Immature natural killer cell (primary cell): ENCODE measurements around the gene ZNF627. TPM values are rescaled to one million over a fixed set of nuclear protein-coding genes. Genes with fewer than 3 reads are reported as not detected.
"Not testable (repeated sequence)": the region's sequence is repeated elsewhere in the genome, so short reads cannot be mapped to it uniquely, and the experiment has no call there.

ENCODE experiments used
- DNase-seq, 3 donors: peaks; one replicate each; pipeline ENCODE4 v3.0.0; 2022; ENCODE audit warnings: mixed read lengths in 1 of 3
- H3K27ac Mint-ChIP-seq, 6 donors: one replicate each; pipeline ENCODE4 v1.8.0; 2020; ENCODE audit warnings: mixed read lengths in 6 of 6, mild to moderate bottlenecking in 5 of 6, inconsistent platforms in 4 of 6, moderate library complexity in 3 of 6
- H3K27me3 Mint-ChIP-seq, 3 donors: one replicate each; pipeline ENCODE4 v1.8.0; 2020 to 2021; ENCODE audit warnings: low read depth in 3 of 3, mild to moderate bottlenecking in 3 of 3, mixed read lengths in 3 of 3, moderate library complexity in 3 of 3, inconsistent platforms in 1 of 3
- H3K36me3 Mint-ChIP-seq, 3 donors: one replicate each; pipeline ENCODE4 v1.8.0; 2020; ENCODE audit warnings: mixed read lengths in 3 of 3, inconsistent platforms in 2 of 3, mild to moderate bottlenecking in 2 of 3
- H3K4me1 Mint-ChIP-seq, 2 donors: one replicate each; pipeline ENCODE4 v1.8.0; 2020; ENCODE audit warnings: inconsistent platforms in 2 of 2, mild to moderate bottlenecking in 2 of 2, mixed read lengths in 2 of 2, moderate library complexity in 1 of 2
- H3K4me3 Mint-ChIP-seq, 5 donors: one replicate each; pipeline ENCODE4 v1.8.0; 2020; ENCODE audit warnings: mild to moderate bottlenecking in 5 of 5, mixed read lengths in 5 of 5, inconsistent platforms in 3 of 5, moderate library complexity in 3 of 5
- H3K9me3 Mint-ChIP-seq, 6 donors: one replicate each; pipeline ENCODE4 v1.8.0; 2020; ENCODE audit warnings: mild to moderate bottlenecking in 6 of 6, mixed read lengths in 6 of 6, inconsistent platforms in 4 of 6, moderate library complexity in 3 of 6
- polyA plus RNA-seq, 3 donors: library from polyadenylated mRNA; unstranded; fragments of 300-500 nt; fragmentation: Illumina TruSeq; gene quantifications; one replicate each; pipeline ENCODE4 v1.2.3, GENCODE V29; 2021

ZNF627 gene
- polyA plus RNA-seq, 3 donors from 2014 or later, result 6.1 to 9.6 (median 6.9) TPM

GRCh38 chr19:11560404-11561051, 36.8 kb upstream of the ZNF627 start:
- Mint-ChIP-seq H3K4me1 (peaks cover 33 to 40% of the 10 kb centered on the region in 2 donors), H3K9me3 (no peaks in the 10 kb centered on the region), H3K27me3 (peaks cover 2 to 8% (median 7%) of the 10 kb centered on the region in 3 donors), H3K4me3 (peak overlapping the region; percentile 76 to 89 (median 83)), H3K36me3 (peaks cover 0 to 4% (median 3%) of the 10 kb centered on the region in 3 donors), H3K27ac (peak overlapping the region; percentile 61 to 89 (median 74))
- DNase-seq, result peak; percentile 66 to 72 (median 71)

DNA sequence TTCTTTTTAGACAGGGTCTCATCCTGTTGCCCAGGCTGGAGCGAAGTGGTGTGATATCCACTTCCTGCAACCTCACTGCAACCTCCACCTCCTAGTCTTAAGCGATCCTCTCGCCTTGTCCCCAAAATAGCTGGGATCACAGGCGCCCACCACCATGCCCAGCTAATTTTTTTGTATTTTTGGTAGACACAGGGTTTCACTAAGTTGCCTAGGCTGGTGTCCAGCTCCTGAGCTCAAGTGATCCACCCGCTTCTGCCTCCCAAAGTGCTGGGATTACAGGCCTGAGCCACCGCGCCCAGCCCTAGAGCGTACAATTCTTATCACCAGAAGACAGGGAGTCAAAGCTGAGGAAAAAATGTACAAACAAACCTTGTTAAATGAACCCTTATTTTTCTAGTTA, 33.8 kb upstream of the ZNF627 start:
- H3K9me3 Mint-ChIP-seq, result no peaks in the 10 kb centered on the region

DNA sequence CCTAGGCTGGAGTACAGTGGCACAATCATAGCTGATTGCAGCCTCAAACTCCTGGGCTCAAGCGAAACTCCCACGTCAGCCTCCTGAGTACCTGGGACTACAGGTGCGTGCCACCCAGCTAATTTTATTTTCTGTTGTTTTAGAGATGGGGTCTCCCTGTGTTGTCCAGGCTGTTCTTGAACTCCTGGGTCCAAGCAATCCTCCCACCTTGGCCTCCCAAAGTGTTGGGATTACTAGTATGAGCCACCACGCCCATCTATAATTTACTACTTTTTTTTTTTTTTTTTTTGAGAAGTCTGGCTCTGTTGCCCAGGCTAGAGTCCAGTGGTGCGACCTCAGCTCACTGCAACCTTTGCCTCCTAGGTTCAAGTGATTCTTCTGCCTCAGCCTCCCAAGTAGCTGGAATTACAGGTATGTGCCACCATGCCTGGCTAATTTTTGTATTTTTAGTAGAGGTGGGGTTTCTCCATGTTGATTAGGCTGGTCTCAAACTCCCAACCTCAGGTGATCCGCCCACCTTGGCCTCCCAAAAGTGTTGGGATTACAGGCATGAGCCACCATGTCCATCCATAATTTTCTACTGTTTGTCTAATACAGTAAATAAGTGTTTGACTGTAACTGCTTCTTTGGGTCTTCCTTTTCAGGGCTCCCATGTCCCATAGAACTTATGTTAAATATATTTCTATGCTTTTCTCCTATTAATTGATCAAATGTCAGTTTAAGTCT, 33.0 kb upstream of the ZNF627 start:
- not testable (repeated sequence) for H3K4me3 Mint-ChIP-seq, DNase-seq, H3K27ac Mint-ChIP-seq, H3K36me3 Mint-ChIP-seq, H3K9me3 Mint-ChIP-seq, H3K27me3 Mint-ChIP-seq
- peaks cover 18 to 27% of the 10 kb centered on the region in 2 donors for H3K4me1 Mint-ChIP-seq

More for the DNA sequence above, 33.8 kb upstream of the ZNF627 start:
- H3K4me3 Mint-ChIP-seq, result no peak overlapping the region
- peaks cover 22 to 31% of the 10 kb centered on the region in 2 donors for H3K4me1 Mint-ChIP-seq
- H3K27ac Mint-ChIP-seq, result peak overlapping the region in 1 of 6 donors; percentile 56
- no peaks in the 10 kb centered on the region for H3K36me3 Mint-ChIP-seq
- H3K27me3 Mint-ChIP-seq, result peaks cover 7 to 12% (median 11%) of the 10 kb centered on the region in 3 donors
- no peak for DNase-seq

- not testable (repeated sequence) for H3K9me3 Mint-ChIP-seq, H3K4me3 Mint-ChIP-seq, H3K36me3 Mint-ChIP-seq, H3K27me3 Mint-ChIP-seq, DNase-seq, H3K27ac Mint-ChIP-seq
- H3K4me1 Mint-ChIP-seq, result peaks cover 10 to 18% of the 10 kb centered on the region in 2 donors
These were observed 31.7 kb upstream of the ZNF627 start for GRCh38 chr19:11565649-11565980.

DNA sequence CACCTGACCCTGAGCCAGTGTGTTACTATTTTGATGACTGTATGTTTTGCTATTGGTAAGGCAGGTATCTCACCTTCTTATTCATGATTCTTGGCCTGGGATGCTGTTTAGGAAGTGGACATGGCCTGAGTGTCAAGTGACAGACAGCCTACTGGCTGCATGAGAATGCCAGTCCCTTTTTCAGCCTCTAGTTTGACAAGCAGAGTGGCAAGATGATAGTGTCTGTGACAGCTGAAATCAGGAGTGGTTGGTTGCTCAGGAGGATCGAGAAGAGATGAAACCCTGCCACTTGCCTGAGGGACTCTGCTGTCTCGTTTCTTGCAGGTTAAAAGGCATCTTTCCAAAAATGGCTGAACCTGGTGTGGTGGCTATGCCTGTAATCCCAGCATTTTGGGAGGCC, 31.1 kb upstream of the ZNF627 start:
- peaks cover 8 to 15% of the 10 kb centered on the region in 2 donors for H3K4me1 Mint-ChIP-seq
- H3K27me3 Mint-ChIP-seq, result peaks cover 0 to 9% (median 4%) of the 10 kb centered on the region in 3 donors
- no peaks in the 10 kb centered on the region for H3K36me3 Mint-ChIP-seq
- DNase-seq, result no peak
- H3K9me3 Mint-ChIP-seq, result no peaks in the 10 kb centered on the region
- peak overlapping the region in 1 of 6 donors; percentile 19 for H3K27ac Mint-ChIP-seq
- H3K4me3 Mint-ChIP-seq, result peak overlapping the region in 2 of 5 donors; percentile 44 to 58

GRCh38 chr19:11570039-11570462, 27.2 kb upstream of the ZNF627 start:
- Mint-ChIP-seq H3K27ac (no peak overlapping the region), H3K27me3 (peaks cover 0 to 9% (median 4%) of the 10 kb centered on the region in 3 donors), H3K9me3 (no peaks in the 10 kb centered on the region), H3K4me1 (peaks cover 8 to 15% of the 10 kb centered on the region in 2 donors), H3K4me3 (no peak overlapping the region), H3K36me3 (no peaks in the 10 kb centered on the region)
- no peak for DNase-seq

- not testable (repeated sequence) for H3K9me3 Mint-ChIP-seq, H3K4me3 Mint-ChIP-seq, DNase-seq, H3K27ac Mint-ChIP-seq, H3K36me3 Mint-ChIP-seq, H3K4me1 Mint-ChIP-seq, H3K27me3 Mint-ChIP-seq
These were observed 23.9 kb upstream of the ZNF627 start for GRCh38 chr19:11573354-11573753.

GRCh38 chr19:11573763-11574162, 23.5 kb upstream of the ZNF627 start:
- not testable (repeated sequence) for H3K27ac Mint-ChIP-seq

DNA sequence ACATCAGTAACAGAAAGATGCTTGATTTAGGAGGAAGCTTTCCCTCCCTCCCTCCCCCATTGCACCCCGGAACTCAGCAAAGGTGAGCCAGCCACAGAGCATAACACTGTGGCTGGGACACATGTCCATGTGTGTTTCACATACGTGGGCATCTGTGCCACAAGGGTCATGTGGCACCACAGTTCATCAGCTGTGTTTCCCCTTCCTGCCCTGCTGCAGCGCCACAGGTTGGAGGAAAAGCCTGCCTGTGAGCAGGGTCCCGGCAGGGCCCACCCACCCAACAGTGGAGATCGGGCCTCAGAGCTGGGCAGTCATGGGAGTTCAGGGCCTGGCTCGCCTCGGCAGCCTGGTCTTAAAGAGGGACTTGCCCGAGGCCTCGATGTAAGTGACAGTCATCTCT, 22.6 kb upstream of the ZNF627 start:
- DNase-seq, result no peak
- Mint-ChIP-seq H3K9me3 (no peaks in the 10 kb centered on the region), H3K4me3 (no peak overlapping the region), H3K4me1 (peaks cover 0 to 11% of the 10 kb centered on the region in 2 donors), H3K27ac (no peak overlapping the region), H3K36me3 (peaks cover 0 to 4% (median 0%) of the 10 kb centered on the region in 3 donors), H3K27me3 (peaks cover 0 to 2% (median 0%) of the 10 kb centered on the region in 3 donors)

More at GRCh38 chr19:11573763-11574162, 23.5 kb upstream of the ZNF627 start:
- not testable (repeated sequence) for H3K27me3 Mint-ChIP-seq, H3K9me3 Mint-ChIP-seq, DNase-seq, H3K4me1 Mint-ChIP-seq, H3K36me3 Mint-ChIP-seq, H3K4me3 Mint-ChIP-seq

DNA sequence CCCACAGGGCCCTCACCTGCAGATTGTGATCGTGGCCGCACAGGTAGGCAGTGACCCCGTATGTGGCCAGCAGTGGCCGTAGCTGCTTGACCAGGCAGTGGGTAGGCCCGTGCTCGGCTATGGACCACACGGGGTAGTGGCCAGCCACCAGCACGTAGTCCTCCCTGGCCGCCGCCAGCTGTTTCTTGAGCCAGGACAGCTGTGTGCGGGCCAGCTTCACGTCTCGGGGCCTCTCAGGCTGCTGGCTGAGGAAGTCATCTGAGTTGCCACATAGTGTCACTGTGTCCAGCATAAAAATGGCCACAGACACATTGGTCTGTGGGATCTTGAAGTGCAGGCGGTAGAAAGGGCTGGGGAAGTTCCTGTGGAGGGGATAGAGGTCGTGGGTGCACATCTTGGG, 21.1 kb upstream of the ZNF627 start:
- Mint-ChIP-seq H3K4me3 (no peak overlapping the region), H3K9me3 (no peaks in the 10 kb centered on the region), H3K27ac (peak overlapping the region in 1 of 6 donors; percentile 44), H3K27me3 (peaks cover 0 to 4% (median 3%) of the 10 kb centered on the region in 3 donors), H3K36me3 (peaks cover 0 to 4% (median 0%) of the 10 kb centered on the region in 3 donors), H3K4me1 (peaks cover 6 to 21% of the 10 kb centered on the region in 2 donors)
- no peak for DNase-seq

DNA sequence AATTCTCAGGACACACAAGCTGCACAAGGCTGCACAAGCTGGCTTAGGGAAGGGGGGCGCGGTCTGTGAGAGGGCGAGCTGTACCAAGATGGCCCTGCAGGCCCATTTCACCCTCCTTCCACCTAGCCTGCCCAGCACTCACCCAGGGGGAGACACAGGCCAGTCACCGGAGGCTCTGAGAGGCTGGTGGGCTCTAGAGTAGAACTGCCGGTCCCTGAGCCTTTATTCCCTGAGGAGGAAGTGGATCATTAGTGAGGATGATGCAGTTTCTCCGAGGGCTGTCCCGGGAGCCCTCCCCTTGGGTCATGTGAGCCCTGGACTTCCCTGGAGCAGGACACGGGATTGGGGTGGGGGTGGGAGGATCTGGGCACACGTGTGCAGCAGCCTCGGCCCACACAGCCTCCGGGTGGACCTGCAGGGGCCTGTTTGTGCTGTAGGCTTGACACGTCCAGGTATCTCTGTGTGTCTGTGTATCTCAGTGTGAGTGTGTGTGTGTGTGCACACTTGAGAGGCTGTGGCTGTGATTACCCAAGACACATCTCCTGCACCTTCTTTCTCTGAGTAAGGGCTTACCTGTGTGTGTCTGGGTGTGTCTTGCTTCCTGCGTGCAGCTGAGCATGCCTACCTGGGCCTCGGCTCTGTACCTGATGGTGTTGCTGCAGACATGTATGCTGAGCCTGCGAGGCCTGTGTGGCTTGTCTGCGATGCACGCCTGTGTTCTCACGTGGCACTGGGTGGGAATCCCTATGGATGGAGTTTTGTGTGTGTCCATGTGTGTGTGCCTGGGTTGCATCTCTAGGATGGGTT, 19.6 kb upstream of the ZNF627 start, which contains the start of gene ACP5:
Gene ACP5, minus strand, starts transcription at position 195 of the 807 bp plus-strand sequence. CDS start 328 bp downstream, outside the sequence.
- no peak for DNase-seq
- peaks cover 16 to 31% of the 10 kb centered on the region in 2 donors for H3K4me1 Mint-ChIP-seq
- H3K36me3 Mint-ChIP-seq, result peaks cover 0 to 4% (median 4%) of the 10 kb centered on the region in 3 donors
- peak within 1 kb of the TSS in 2 of 6 donors; percentile 72 to 81 for H3K27ac Mint-ChIP-seq
- H3K27me3 Mint-ChIP-seq, result peaks cover 0 to 4% (median 3%) of the 10 kb centered on the region in 3 donors
- H3K4me3 Mint-ChIP-seq, result peak within 1 kb of the TSS; percentile 63 to 78 (median 72)
- no peaks in the 10 kb centered on the region for H3K9me3 Mint-ChIP-seq

DNA sequence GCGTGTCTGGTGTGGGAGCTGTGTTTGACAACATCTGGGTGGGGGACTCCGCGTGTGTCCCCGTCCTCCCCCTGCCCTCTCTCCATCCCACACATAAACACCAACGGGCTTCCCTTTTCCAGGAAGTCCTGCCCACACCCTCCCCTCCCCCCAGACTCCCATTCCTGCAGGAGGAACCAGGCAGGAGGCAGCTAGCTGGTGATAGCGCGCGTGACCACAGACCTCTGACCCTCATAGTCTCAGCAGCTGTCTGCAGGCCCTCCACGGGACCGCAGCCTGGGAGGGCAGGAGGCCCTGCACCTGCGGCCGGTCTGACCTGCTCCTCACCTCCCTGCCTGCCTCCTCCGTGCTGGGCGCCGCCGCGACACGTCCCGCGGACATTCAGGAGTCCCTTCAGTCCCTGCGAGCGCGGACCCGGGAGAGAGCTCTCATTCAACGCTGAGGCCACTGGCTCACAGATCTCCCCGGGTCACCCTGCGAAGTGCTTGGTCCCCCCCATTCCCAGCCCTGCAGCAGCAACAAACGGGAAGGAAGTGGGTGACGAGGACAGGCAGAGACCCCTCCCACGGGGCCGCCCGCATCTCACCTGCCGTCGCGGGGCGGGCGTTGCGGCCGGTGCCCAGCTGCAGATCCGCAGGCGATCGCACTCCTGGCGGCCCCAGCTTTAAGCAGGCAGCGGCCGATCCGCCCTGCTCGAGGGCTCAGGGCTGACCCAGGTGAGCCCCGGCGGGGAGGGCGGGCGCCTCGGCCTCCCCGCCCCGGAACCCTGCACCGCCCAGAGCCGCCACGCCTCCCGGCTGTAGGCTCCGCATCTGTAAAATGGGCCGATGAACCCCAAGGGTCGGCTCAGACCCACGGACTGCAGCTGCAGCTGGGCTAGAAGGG, 18.8 kb upstream of the ZNF627 start:
- Mint-ChIP-seq H3K27me3 (peaks cover 0 to 4% (median 3%) of the 10 kb centered on the region in 3 donors), H3K4me3 (peak overlapping the region; percentile 65 to 80 (median 76)), H3K27ac (peak overlapping the region in 2 of 6 donors; percentile 72 to 81), H3K36me3 (peaks cover 0 to 4% (median 4%) of the 10 kb centered on the region in 3 donors), H3K4me1 (peaks cover 16 to 33% of the 10 kb centered on the region in 2 donors), H3K9me3 (no peaks in the 10 kb centered on the region)
- DNase-seq, result peak; percentile 18 to 21 (median 18)

DNA sequence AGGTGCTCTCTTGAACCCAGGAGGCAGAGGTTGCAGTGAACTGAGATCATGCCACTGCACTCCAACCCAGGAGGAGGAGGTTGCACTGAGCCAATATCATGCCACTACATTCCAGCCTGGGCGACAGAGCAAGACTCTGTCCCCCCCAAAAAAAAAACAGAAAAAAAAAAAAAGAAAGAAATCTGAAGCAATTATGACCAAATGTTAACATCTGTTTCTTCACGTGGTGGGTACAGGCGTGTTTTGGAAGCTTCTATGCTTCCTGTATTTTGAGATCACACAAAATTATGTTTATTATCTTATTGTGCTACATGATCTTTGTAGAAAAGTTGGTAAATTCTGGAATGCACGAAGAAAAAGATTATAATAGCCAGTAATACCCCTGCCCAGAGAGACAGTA, 17.2 kb upstream of the ZNF627 start:
- H3K27ac Mint-ChIP-seq, result peak overlapping the region in 1 of 6 donors; percentile 51
- peaks cover 0 to 4% (median 4%) of the 10 kb centered on the region in 3 donors for H3K36me3 Mint-ChIP-seq
- H3K27me3 Mint-ChIP-seq, result peaks cover 0 to 4% (median 3%) of the 10 kb centered on the region in 3 donors
- peaks cover 0 to 1% (median 0%) of the 10 kb centered on the region in 6 donors for H3K9me3 Mint-ChIP-seq
- H3K4me1 Mint-ChIP-seq, result peaks cover 16 to 33% of the 10 kb centered on the region in 2 donors
- H3K4me3 Mint-ChIP-seq, result peak overlapping the region in 2 of 5 donors; percentile 25 to 33
- no peak for DNase-seq
